ENCODE measurements around the gene HHAT.

The HHAT gene

GRCh38 chr1:210366767-210367166, 38.1 kb downstream of the HHAT start:
- FAIRE-seq: no peak
- TF ChIP-seq CTCF (IDR thresholded peaks at IDR 0.05; ENCODE audit: insufficient read depth, missing control alignments): no peak
- no peak for DNase-seq (ENCODE audit: insufficient read length, low spot score)

GRCh38 chr1:210367566-210367965, 38.9 kb downstream of the HHAT start:
- no peak for TF ChIP-seq CTCF (IDR thresholded peaks at IDR 0.05; ENCODE audit: insufficient read depth, missing control alignments)
- no peak for FAIRE-seq
- DNase-seq (ENCODE audit: insufficient read length, low spot score): no peak

- no peak for TF ChIP-seq CTCF (IDR thresholded peaks at IDR 0.05; ENCODE audit: insufficient read depth, missing control alignments)
- DNase-seq (ENCODE audit: insufficient read length, low spot score) (no peak), FAIRE-seq (no peak)
Measured at GRCh38 chr1:210369425-210369824, 40.7 kb downstream of the HHAT start.

- FAIRE-seq (no peak), DNase-seq (ENCODE audit: insufficient read length, low spot score) (no peak)
- no peak for TF ChIP-seq CTCF (IDR thresholded peaks at IDR 0.05; ENCODE audit: insufficient read depth, missing control alignments)
Measured at GRCh38 chr1:210371916-210372315, 43.2 kb downstream of the HHAT start.

GRCh38 chr1:210372491-210372890, 43.8 kb downstream of the HHAT start:
- FAIRE-seq (no peak), DNase-seq (ENCODE audit: insufficient read length, low spot score) (no peak)
- no peak for TF ChIP-seq CTCF (IDR thresholded peaks at IDR 0.05; ENCODE audit: insufficient read depth, missing control alignments)

- no peak for TF ChIP-seq CTCF (IDR thresholded peaks at IDR 0.05; ENCODE audit: insufficient read depth, missing control alignments)
- DNase-seq (ENCODE audit: insufficient read length, low spot score) (no peak), FAIRE-seq (peak; percentile 44)
Measured at GRCh38 chr1:210372931-210373627, 44.4 kb downstream of the HHAT start.

- DNase-seq (ENCODE audit: insufficient read length, low spot score): no peak
- no peak for TF ChIP-seq CTCF (IDR thresholded peaks at IDR 0.05; ENCODE audit: insufficient read depth, missing control alignments)
- FAIRE-seq: no peak
Measured at GRCh38 chr1:210373628-210373877, 44.9 kb downstream of the HHAT start.

Data from D721Med (cell line).